Osteoblast (primary cell): ENCODE measurements around the gene PABPC1L2A. TPM values are rescaled to one million over a fixed set of nuclear protein-coding genes. Genes with fewer than 3 reads are reported as not detected.
"Not testable (repeated sequence)": the region's sequence is repeated elsewhere in the genome, so short reads cannot be mapped to it uniquely, and the experiment has no call there.

Experiments used
- DNase-seq: peaks from one replicate; pipeline ENCODE4 v3.0.0; 2011; ENCODE audit warnings: low spot score, mixed read lengths; ENCODE audit not compliant: insufficient read length; ENCODE audit errors: missing footprints
- H2AFZ ChIP-seq: 2 replicates; pipeline ENCODE4 v1.6.0; 2011; ENCODE audit warnings: mild to moderate bottlenecking, low read length
- H3K27ac ChIP-seq: 2 replicates; pipeline ENCODE4 v1.5.1; 2011; ENCODE audit warnings: mild to moderate bottlenecking, low read depth, low read length, moderate library complexity
- H3K27me3 ChIP-seq: 2 replicates; pipeline ENCODE4 v1.6.0; 2012; ENCODE audit warnings: mild to moderate bottlenecking, control low read depth, inconsistent platforms, low read length, moderate library complexity; ENCODE audit not compliant: insufficient read depth
- H3K36me3 ChIP-seq: 2 replicates; pipeline ENCODE4 v1.5.1; 2011; ENCODE audit warnings: mild to moderate bottlenecking, low read length, control low read depth, moderate library complexity; ENCODE audit not compliant: insufficient read depth
- H3K4me1 ChIP-seq: 2 replicates; pipeline ENCODE4 v1.5.1; 2011; ENCODE audit warnings: mild to moderate bottlenecking, low read length, control low read depth, moderate library complexity; ENCODE audit not compliant: insufficient read depth
- H3K4me2 ChIP-seq: 2 replicates; pipeline ENCODE4 v1.6.0; 2011; ENCODE audit warnings: mild to moderate bottlenecking, low read length; ENCODE audit not compliant: insufficient read depth
- H3K4me3 ChIP-seq: fragments of 200-600 bp; sonication (generic); 3 replicates; pipeline ENCODE4 v1.5.1; 2012; ENCODE audit warnings: mild to moderate bottlenecking, low read length, inconsistent platforms; ENCODE audit not compliant: insufficient read depth
- H3K79me2 ChIP-seq: 2 replicates; pipeline ENCODE4 v1.6.0; 2012; ENCODE audit warnings: mild to moderate bottlenecking, low read length, control low read depth, inconsistent platforms; ENCODE audit not compliant: insufficient read depth
- H3K9me3 ChIP-seq: 2 replicates; pipeline ENCODE4 v1.5.1; 2011; ENCODE audit warnings: low read depth, low read length, control low read depth
- H4K20me1 ChIP-seq: 2 replicates; pipeline ENCODE4 v1.6.0; 2012; ENCODE audit warnings: mild to moderate bottlenecking, low read length, control low read depth; ENCODE audit not compliant: insufficient read depth
- CTCF ChIP-seq: IDR thresholded peaks from 2 replicates; pipeline ENCODE4 v1.5.1; 2011; ENCODE audit warnings: mild to moderate bottlenecking, low read depth, low read length, moderate library complexity; ENCODE audit errors: extremely low read depth
- total RNA-seq: library from RNA; depleted of rRNA; stranded (reverse); fragments of >200 nt; gene quantifications from 2 replicates; pipeline ENCODE4 v1.2.3, GENCODE V29; 2012

The PABPC1L2A gene
- not detected in 2 replicates for total RNA-seq

- not testable (repeated sequence) for DNase-seq, H3K36me3 ChIP-seq, H3K4me3 ChIP-seq, H4K20me1 ChIP-seq, H3K9me3 ChIP-seq, H3K27ac ChIP-seq, H2AFZ ChIP-seq, H3K4me1 ChIP-seq, H3K79me2 ChIP-seq, H3K4me2 ChIP-seq
- peaks cover 11% of the 10 kb centered on the region for H3K27me3 ChIP-seq
Measured at GRCh38 chrX:73079024-73079562, at the start of gene PABPC1L2A. PABPC1L2A (minus strand) TSS chrX:73079512; CDS start chrX:73079386, 126 bp downstream.

DNA sequence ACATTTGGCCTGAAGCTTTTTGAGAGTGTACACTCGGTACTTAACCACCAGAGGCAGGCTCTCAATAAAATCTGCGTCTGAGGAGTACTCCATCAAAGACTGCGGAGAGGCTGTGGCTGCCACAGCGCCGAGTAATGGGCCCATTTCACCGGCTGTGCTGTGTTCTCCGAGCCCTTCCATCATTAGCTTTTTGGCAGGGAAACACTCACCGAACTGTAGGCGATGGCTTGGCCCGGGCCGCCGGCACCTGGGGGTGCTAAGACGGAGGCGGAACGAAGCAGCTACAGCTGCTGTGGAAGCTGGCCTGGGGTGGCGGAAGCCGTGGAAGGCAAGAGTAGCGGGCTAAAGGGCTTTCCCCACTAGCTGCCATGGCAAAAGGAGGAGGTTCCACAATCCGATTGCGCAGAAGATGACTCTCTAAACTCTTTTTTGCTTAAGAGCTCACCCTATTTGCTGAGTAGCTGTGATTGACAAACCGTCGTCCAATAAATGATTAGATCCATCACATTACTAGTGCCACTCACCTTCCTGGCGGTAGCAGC, 48.5 kb upstream of the PABPC1L2A start:
- H2AFZ ChIP-seq: no peak overlapping the region
- no peaks in the 10 kb centered on the region for H3K36me3 ChIP-seq
- peak; percentile 26 for DNase-seq
- H3K27me3 ChIP-seq: no peaks in the 10 kb centered on the region
- no peaks in the 10 kb centered on the region for H3K9me3 ChIP-seq
- no peak overlapping the region for H3K4me3 ChIP-seq
- no peak overlapping the region for H3K4me2 ChIP-seq
- H3K79me2 ChIP-seq: no peaks in the 10 kb centered on the region
- H3K4me1 ChIP-seq: no peaks in the 10 kb centered on the region
- TF ChIP-seq CTCF: no peak
- no peak overlapping the region for H3K27ac ChIP-seq
- H4K20me1 ChIP-seq: no peaks in the 10 kb centered on the region

DNA sequence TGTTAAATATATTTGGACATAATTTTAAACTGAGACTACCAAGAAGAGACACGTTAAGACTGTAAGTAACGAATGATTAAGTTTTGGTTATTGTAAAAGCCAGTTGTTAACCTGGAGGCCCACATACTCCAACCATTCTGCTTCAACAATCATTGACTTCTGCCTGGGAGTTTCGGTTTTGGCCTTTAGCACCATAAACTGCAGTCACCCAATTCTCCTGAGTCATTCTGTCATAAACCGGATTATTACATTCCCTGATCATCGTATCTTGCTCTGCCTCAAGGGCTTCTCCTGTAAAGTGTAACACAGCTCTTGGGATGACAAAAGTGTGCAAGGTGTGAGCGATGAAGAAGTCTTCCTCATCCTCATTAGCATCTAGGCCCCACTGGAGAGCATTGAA, 46.9 kb upstream of the PABPC1L2A start:
- Histone ChIP-seq H3K4me1 (no peaks in the 10 kb centered on the region), H3K4me3 (no peak overlapping the region), H3K27me3 (no peaks in the 10 kb centered on the region), H3K27ac (no peak overlapping the region), H3K9me3 (no peaks in the 10 kb centered on the region), H4K20me1 (no peaks in the 10 kb centered on the region), H3K79me2 (no peaks in the 10 kb centered on the region), H2AFZ (no peak overlapping the region), H3K4me2 (no peak overlapping the region), H3K36me3 (no peaks in the 10 kb centered on the region)
- no peak for TF ChIP-seq CTCF
- no peak for DNase-seq

DNA sequence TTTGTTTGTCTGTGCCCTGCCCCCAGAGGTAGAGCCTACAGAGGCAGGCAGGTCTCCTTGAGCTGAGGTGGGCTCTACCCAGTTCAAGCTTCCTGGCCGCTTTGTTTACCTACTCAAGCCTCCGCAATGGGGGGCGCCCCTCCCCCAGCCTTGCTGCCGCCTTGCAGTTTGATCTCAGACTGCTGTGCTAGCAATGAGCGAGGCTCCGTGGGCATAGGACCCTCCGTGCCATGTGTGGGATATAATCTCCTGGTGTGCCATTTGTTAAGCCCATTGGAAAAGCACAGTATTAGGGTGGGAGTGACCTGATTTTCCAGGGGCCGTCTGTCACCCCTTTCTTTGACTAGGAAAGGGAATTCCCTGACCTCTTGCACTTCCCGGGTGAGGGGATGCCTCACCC, 20.2 kb upstream of the PABPC1L2A start:
- not testable (repeated sequence) for H2AFZ ChIP-seq, DNase-seq, H3K36me3 ChIP-seq, H3K27ac ChIP-seq, H3K4me3 ChIP-seq, H3K4me1 ChIP-seq, H3K79me2 ChIP-seq, H3K4me2 ChIP-seq, H3K9me3 ChIP-seq, H4K20me1 ChIP-seq, H3K27me3 ChIP-seq

GRCh38 chrX:73086766-73087165, 7.5 kb upstream of the PABPC1L2A start:
- not testable (repeated sequence) for H3K27me3 ChIP-seq, H3K4me2 ChIP-seq, H3K36me3 ChIP-seq, H4K20me1 ChIP-seq, H3K79me2 ChIP-seq, H3K4me3 ChIP-seq, H3K4me1 ChIP-seq, DNase-seq, H3K27ac ChIP-seq, H2AFZ ChIP-seq, H3K9me3 ChIP-seq
- TF ChIP-seq CTCF: peak; percentile 30

DNA sequence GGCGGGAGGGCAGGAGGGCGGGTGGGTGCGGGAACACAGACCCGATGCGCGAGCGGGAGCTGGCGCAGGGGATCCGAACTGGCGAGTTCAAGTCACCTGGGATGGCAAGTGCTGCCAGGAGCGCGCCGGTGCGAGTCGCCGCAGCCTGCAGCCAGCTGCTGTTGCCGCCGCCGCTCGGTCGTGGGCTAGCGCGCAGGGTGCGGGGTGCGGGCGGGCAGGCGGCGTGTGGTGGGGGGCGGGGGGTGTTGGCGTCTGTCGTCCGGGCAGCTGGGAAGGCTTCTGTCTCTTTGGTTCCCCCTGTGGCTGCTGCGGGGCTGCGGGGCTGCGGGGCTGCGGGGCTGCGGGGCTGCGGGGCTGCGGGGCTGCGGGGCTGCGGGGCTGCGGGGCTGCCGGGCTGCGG, 572 bp upstream of the PABPC1L2A start:
- not testable (repeated sequence) for H3K79me2 ChIP-seq, H3K4me2 ChIP-seq, H3K9me3 ChIP-seq, H3K27ac ChIP-seq, H3K4me3 ChIP-seq, H3K36me3 ChIP-seq, H2AFZ ChIP-seq, H4K20me1 ChIP-seq, H3K4me1 ChIP-seq, DNase-seq
- peaks cover 11% of the 10 kb centered on the region for H3K27me3 ChIP-seq

- H3K27ac ChIP-seq, H3K9me3 ChIP-seq, H3K4me2 ChIP-seq, H4K20me1 ChIP-seq, H3K4me1 ChIP-seq, H3K79me2 ChIP-seq, H3K36me3 ChIP-seq, H2AFZ ChIP-seq, H3K4me3 ChIP-seq, DNase-seq: not testable (repeated sequence)
- peaks cover 11% of the 10 kb centered on the region for H3K27me3 ChIP-seq
Measured at GRCh38 chrX:73078597-73078996, 715 bp downstream of the PABPC1L2A start.
